HCT116 (cell line): ENCODE data around the gene BICD2. TPM values are rescaled to one million over a fixed set of nuclear protein-coding genes. Genes with fewer than 3 reads are reported as not detected.

Experiments used
- ATAC-seq: fragments of 200-7000 bp; cut with Tn5 transposase; 2 replicates; pipeline ENCODE4 v1.9.1; 2020; ENCODE audit warnings: mild to moderate bottlenecking, moderate library complexity
- BruUV-seq: library from RNA; stranded (reverse); fragments of 400-500 nt; replicated peaks from 2 replicates; lab custom pipeline; 2021; lab: Mats Ljungman, UMichigan
- CTCF ChIA-PET: fragments of 300-600 bp; sonication (Branson Sonifier 250); formaldehyde crosslinking; loops from one replicate; lab custom pipeline; 2021; ENCODE audit warnings: antibody characterized with exemption; lab: Charles Lee
- POLR2A ChIA-PET: fragments of 300-600, 350-600 bp; sonication (Branson Sonifier 250); formaldehyde crosslinking; loops from one replicate; lab custom pipeline; 2021; ENCODE audit warnings: antibody characterized with exemption; lab: Charles Lee
- RAD21 ChIA-PET, 2 experiments: fragments of 300-600 bp; sonication (Branson Sonifier 250); formaldehyde crosslinking; loops; one replicate each; lab custom pipeline; 2023; ENCODE audit warnings: low total read pairs in 2 of 2; ENCODE audit not compliant: uncharacterized antibody in 2 of 2, unreplicated experiment in 2 of 2, low non-redundant PET in 1 of 2; lab: Charles Lee
- DNase-seq: peaks from one replicate; pipeline ENCODE4 v3.0.0-alpha.2; 2010; ENCODE audit warnings: low read depth, low spot score
- H2AFZ ChIP-seq: fragments of 200-600 bp; shearing (Covaris generic), sonication (generic); 2 replicates; pipeline ENCODE4 v1.6.1; 2017; ENCODE audit warnings: low read depth, mixed run types, mixed read lengths, antibody characterized with exemption, low read length; ENCODE audit not compliant: poor library complexity, severe bottlenecking
- H3K27ac ChIP-seq: 2 replicates; pipeline ENCODE4 v1.5.1; 2012; ENCODE audit warnings: low read depth, low read length
- H3K27me3 ChIP-seq: fragments of 200-600 bp; sonication (generic); 2 replicates; pipeline ENCODE4 v1.6.1; 2016; ENCODE audit warnings: mixed run types, low read length, mixed read lengths; ENCODE audit not compliant: insufficient read depth
- H3K36me3 ChIP-seq, 2 experiments: fragments of 200-500 bp in 1 of 2; fragments of 200-600 bp in 1 of 2; sonication (Bioruptor generic) in 1 of 2; sonication (generic) in 1 of 2; 2 replicates each; pipeline versions ENCODE4 v1.5.1 to v1.6.1; 2014 to 2016; ENCODE audit warnings: low read length in 2 of 2, inconsistent platforms in 1 of 2, mixed read lengths in 1 of 2, mixed run types in 1 of 2; ENCODE audit not compliant: insufficient read depth in 2 of 2, control insufficient read depth in 1 of 2
- H3K4me1 ChIP-seq, 2 experiments: fragments of 200-600 bp in 1 of 2; sonication (generic) in 1 of 2; 2 replicates each; pipeline versions ENCODE4 v1.5.1 to v1.6.1; 2012 to 2017; ENCODE audit warnings: low read length in 2 of 2, inconsistent platforms in 1 of 2, mild to moderate bottlenecking in 1 of 2, mixed read lengths in 1 of 2, mixed run types in 1 of 2, moderate library complexity in 1 of 2; ENCODE audit not compliant: insufficient read depth in 2 of 2, control insufficient read depth in 1 of 2
- H3K4me2 ChIP-seq: fragments of 200-600 bp; sonication (generic); 2 replicates; pipeline ENCODE4 v1.6.1; 2017; ENCODE audit warnings: mixed run types, low read length, mixed read lengths
- H3K4me3 ChIP-seq, 2 experiments: fragments of 200-600 bp in 1 of 2; sonication (generic) in 1 of 2; replicated peaks in 1 of 2; 2 replicates each; pipeline ENCODE4 v1.5.1; 2011 to 2016; ENCODE audit warnings: low read length in 2 of 2, control low read depth in 1 of 2, low read depth in 1 of 2, mild to moderate bottlenecking in 1 of 2, mixed read lengths in 1 of 2, mixed run types in 1 of 2
- H3K79me2 ChIP-seq: fragments of 200-600 bp; sonication (generic); 2 replicates; pipeline ENCODE4 v1.6.1; 2017; ENCODE audit warnings: mild to moderate bottlenecking, mixed run types, low read length, moderate library complexity, mixed read lengths; ENCODE audit not compliant: insufficient read depth
- H3K9ac ChIP-seq: fragments of 200-600 bp; sonication (generic); 2 replicates; pipeline ENCODE4 v1.6.1; 2016; ENCODE audit warnings: low read length, mixed read lengths
- H3K9me2 ChIP-seq: fragments of 200-600 bp; sonication (generic), shearing (Covaris generic); 2 replicates; pipeline ENCODE4 v1.6.1; 2017; ENCODE audit warnings: mixed run types, mild to moderate bottlenecking, moderate library complexity; ENCODE audit not compliant: insufficient read depth
- H3K9me3 ChIP-seq, 2 experiments: fragments of 200-500 bp in 1 of 2; fragments of 200-600 bp in 1 of 2; sonication (Bioruptor generic) in 1 of 2; sonication (generic) in 1 of 2; 2 replicates each; pipeline ENCODE4 v1.6.1; 2014 to 2017; ENCODE audit warnings: low read length in 2 of 2, mixed read lengths in 2 of 2, inconsistent platforms in 1 of 2, low read depth in 1 of 2, mild to moderate bottlenecking in 1 of 2, mixed run types in 1 of 2, moderate library complexity in 1 of 2; ENCODE audit not compliant: control insufficient read depth in 1 of 2, insufficient read depth in 1 of 2
- H4K20me1 ChIP-seq: fragments of 200-600 bp; sonication (generic), shearing (Covaris generic); 2 replicates; pipeline ENCODE4 v1.6.1; 2017; ENCODE audit warnings: mixed run types, mild to moderate bottlenecking, moderate library complexity; ENCODE audit not compliant: insufficient read depth
- EGR1 ChIP-seq: IDR thresholded peaks from 2 replicates; pipeline ENCODE4 v1.6.1; 2012; ENCODE audit warnings: low read depth
- FOSL1 ChIP-seq: IDR thresholded peaks from 2 replicates; pipeline ENCODE4 v1.6.1; 2012; ENCODE audit warnings: low read depth
- SRF ChIP-seq: IDR thresholded peaks from 2 replicates; pipeline ENCODE4 v1.6.1; 2012; ENCODE audit warnings: low read depth
- intact Hi-C: fragments of 100-400 bp; cut with micrococcal nuclease; formaldehyde crosslinking; loops from 2 replicates; pipeline ENCODE4 v1.10.0; 2022
- total RNA-seq: library from RNA; stranded (reverse); gene quantifications from one replicate; pipeline ENCODE4 v1.2.1, GENCODE V29; 2021; ENCODE audit not compliant: unreplicated experiment
- TF ChIP-seq, protein P1 (sequence below): IDR thresholded peaks from 2 replicates; pipeline ENCODE4 v1.6.1; 2012
- TF ChIP-seq, protein P2 (sequence below), 3 experiments: fragments of 200-600 bp in 1 of 3; sonication (generic) in 1 of 3; IDR thresholded peaks in 2 of 3; conservative IDR thresholded peaks in 1 of 3; 2 replicates each; pipeline ENCODE4 v1.5.1; 2012 to 2017; ENCODE audit warnings: low read depth in 2 of 3, low read length in 2 of 3, antibody characterized with exemption in 1 of 3, borderline replicate concordance in 1 of 3, control low read depth in 1 of 3, mild to moderate bottlenecking in 1 of 3, mixed read lengths in 1 of 3, mixed run types in 1 of 3, moderate library complexity in 1 of 3; ENCODE audit not compliant: insufficient read depth in 1 of 3
- TF ChIP-seq, protein P3 (sequence below): IDR thresholded peaks from 2 replicates; pipeline ENCODE4 v1.6.1; 2012; ENCODE audit warnings: low read depth

The BICD2 gene
- total RNA-seq, 1 experiment from 2014 or later: 23.4 TPM

DNA sequence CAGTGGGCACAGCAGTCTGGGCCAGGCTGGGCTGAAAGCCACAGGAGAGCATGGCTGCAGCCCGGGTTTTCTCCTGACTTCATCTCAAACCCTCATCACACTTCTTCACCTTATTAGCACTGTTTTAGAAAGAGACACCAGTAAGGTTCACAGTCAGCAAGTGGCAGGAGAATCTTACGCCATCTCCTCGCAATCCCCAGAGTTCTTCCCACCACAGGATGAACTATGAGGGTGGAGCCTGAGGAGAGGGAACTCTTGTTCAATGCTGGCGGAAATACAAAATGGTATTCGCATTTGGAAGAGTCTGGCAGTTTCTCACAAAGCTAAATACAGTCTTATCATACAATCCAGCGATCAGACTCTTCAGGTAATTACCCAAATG, 14.7 kb downstream of the BICD2 start:
- no peak for ATAC-seq
- no peak overlapping the region for H3K27ac ChIP-seq
- H3K79me2 ChIP-seq: peaks cover 94% of the 10 kb centered on the region
- no peaks in the 10 kb centered on the region for H3K9me2 ChIP-seq
- H3K9ac ChIP-seq: no peak overlapping the region
- ChIA-PET RAD21 (no interaction called here), CTCF (no interaction called here), POLR2A (no interaction called here)
- peaks cover 8% of the 10 kb centered on the region; the same call in 1 of the 2 replicates for H4K20me1 ChIP-seq
- peaks cover 19 to 41% of the 10 kb centered on the region in 2 experiments for H3K4me1 ChIP-seq
- no peak overlapping the region for H2AFZ ChIP-seq
- no peaks in the 10 kb centered on the region for H3K9me3 ChIP-seq
- intact Hi-C loops: no loop called here
- no TSS peak for BruUV-seq
- DNase-seq: no peak
- H3K27me3 ChIP-seq: no peaks in the 10 kb centered on the region
- TF ChIP-seq FOSL1: no peak
- TF ChIP-seq, protein P1, sequence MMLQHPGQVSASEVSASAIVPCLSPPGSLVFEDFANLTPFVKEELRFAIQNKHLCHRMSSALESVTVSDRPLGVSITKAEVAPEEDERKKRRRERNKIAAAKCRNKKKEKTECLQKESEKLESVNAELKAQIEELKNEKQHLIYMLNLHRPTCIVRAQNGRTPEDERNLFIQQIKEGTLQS: no peak
- TF ChIP-seq, protein P2, sequence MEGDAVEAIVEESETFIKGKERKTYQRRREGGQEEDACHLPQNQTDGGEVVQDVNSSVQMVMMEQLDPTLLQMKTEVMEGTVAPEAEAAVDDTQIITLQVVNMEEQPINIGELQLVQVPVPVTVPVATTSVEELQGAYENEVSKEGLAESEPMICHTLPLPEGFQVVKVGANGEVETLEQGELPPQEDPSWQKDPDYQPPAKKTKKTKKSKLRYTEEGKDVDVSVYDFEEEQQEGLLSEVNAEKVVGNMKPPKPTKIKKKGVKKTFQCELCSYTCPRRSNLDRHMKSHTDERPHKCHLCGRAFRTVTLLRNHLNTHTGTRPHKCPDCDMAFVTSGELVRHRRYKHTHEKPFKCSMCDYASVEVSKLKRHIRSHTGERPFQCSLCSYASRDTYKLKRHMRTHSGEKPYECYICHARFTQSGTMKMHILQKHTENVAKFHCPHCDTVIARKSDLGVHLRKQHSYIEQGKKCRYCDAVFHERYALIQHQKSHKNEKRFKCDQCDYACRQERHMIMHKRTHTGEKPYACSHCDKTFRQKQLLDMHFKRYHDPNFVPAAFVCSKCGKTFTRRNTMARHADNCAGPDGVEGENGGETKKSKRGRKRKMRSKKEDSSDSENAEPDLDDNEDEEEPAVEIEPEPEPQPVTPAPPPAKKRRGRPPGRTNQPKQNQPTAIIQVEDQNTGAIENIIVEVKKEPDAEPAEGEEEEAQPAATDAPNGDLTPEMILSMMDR (IDR thresholded peaks at IDR 0.05 in 2 of 3, conservative IDR thresholded peaks at IDR 0.05 in 1 of 3; ENCODE audit: borderline replicate concordance in 1 of 3, insufficient read depth in 1 of 3, low read depth in 2 of 3, low read length in 2 of 3): no peak
- no peak for TF ChIP-seq SRF
- no peak for TF ChIP-seq EGR1
- TF ChIP-seq, protein P3, sequence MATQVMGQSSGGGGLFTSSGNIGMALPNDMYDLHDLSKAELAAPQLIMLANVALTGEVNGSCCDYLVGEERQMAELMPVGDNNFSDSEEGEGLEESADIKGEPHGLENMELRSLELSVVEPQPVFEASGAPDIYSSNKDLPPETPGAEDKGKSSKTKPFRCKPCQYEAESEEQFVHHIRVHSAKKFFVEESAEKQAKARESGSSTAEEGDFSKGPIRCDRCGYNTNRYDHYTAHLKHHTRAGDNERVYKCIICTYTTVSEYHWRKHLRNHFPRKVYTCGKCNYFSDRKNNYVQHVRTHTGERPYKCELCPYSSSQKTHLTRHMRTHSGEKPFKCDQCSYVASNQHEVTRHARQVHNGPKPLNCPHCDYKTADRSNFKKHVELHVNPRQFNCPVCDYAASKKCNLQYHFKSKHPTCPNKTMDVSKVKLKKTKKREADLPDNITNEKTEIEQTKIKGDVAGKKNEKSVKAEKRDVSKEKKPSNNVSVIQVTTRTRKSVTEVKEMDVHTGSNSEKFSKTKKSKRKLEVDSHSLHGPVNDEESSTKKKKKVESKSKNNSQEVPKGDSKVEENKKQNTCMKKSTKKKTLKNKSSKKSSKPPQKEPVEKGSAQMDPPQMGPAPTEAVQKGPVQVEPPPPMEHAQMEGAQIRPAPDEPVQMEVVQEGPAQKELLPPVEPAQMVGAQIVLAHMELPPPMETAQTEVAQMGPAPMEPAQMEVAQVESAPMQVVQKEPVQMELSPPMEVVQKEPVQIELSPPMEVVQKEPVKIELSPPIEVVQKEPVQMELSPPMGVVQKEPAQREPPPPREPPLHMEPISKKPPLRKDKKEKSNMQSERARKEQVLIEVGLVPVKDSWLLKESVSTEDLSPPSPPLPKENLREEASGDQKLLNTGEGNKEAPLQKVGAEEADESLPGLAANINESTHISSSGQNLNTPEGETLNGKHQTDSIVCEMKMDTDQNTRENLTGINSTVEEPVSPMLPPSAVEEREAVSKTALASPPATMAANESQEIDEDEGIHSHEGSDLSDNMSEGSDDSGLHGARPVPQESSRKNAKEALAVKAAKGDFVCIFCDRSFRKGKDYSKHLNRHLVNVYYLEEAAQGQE: no peak
- H3K4me3 ChIP-seq: no peak overlapping the region
- H3K4me2 ChIP-seq: no peak overlapping the region
- H3K36me3 ChIP-seq: no peaks in the 10 kb centered on the region
